ENCODE measurements around the gene TMEM62.

DNA sequence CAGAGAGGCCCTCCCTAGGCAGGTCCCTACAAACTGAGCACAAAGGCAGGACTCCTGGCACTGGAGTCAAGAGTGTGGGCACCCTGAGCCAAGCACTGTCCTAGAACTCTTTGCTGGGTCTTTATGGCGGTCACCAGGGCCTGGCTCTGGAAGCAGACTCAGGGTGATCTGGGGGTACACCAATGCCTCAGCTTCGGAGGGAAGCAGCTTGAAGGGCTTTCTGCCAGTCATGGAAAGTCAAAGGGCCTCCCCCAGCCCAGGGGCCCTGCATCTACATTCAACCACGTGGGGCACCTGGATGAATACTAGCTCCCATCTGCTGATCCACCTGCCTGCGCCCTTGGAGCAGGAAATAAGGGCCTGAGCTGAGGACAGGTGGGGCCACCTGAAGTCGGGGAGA, 80.1 kb downstream of the TMEM62 start:
- TF ChIP-seq, protein P1, sequence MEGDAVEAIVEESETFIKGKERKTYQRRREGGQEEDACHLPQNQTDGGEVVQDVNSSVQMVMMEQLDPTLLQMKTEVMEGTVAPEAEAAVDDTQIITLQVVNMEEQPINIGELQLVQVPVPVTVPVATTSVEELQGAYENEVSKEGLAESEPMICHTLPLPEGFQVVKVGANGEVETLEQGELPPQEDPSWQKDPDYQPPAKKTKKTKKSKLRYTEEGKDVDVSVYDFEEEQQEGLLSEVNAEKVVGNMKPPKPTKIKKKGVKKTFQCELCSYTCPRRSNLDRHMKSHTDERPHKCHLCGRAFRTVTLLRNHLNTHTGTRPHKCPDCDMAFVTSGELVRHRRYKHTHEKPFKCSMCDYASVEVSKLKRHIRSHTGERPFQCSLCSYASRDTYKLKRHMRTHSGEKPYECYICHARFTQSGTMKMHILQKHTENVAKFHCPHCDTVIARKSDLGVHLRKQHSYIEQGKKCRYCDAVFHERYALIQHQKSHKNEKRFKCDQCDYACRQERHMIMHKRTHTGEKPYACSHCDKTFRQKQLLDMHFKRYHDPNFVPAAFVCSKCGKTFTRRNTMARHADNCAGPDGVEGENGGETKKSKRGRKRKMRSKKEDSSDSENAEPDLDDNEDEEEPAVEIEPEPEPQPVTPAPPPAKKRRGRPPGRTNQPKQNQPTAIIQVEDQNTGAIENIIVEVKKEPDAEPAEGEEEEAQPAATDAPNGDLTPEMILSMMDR (IDR thresholded peaks at IDR 0.05), result no peak
- no peak for TF ChIP-seq POLR2A (IDR thresholded peaks at IDR 0.05)
